ELR (cell line): ENCODE data around the gene GOLPH3.
"Not testable (repeated sequence)": the region's sequence is repeated elsewhere in the genome, so short reads cannot be mapped to it uniquely, and the experiment has no call there.

ENCODE experiments used
- DNase-seq: peaks from one replicate; pipeline ENCODE4 v3.0.0-alpha.2; 2015; ENCODE audit warnings: low read depth

Gene GOLPH3

DNA sequence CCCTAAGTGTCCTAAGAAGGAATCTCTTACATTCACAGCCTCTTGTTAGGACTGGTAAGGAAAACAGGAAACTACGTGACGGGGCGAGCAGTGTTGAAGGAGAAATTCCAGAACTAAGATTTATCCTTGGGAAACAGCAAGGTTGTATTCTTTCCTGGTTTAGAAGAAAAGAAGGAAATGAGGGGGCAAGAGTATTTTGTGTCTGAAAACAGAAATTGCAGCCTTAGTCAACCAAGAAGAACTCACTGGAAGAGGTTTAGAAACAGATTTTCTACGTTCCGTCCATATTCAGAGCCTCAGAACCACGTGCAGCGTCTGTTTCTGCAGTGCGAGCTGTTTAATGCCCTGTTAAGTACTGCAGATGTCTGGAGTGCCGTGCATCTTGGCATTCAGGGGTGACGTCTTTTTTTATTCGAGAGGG, 75.2 kb downstream of the GOLPH3 start:
- no peak for DNase-seq

DNA sequence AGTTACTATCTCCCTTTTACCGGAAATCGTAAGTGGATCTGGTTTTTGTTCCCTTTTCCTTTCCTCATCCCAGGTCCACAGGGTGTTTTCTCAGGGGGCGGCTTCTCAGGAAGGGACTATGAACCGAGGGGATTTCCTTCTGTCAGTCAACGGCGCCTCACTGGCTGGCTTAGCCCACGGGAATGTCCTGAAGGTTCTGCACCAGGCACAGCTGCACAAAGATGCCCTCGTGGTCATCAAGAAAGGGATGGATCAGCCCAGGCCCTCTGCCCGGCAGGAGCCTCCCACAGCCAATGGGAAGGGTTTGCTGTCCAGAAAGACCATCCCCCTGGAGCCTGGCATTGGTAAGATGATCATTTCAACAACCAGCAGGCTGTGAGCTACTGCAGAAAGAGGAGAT, 75.8 kb downstream of the GOLPH3 start:
- no peak for DNase-seq

DNA sequence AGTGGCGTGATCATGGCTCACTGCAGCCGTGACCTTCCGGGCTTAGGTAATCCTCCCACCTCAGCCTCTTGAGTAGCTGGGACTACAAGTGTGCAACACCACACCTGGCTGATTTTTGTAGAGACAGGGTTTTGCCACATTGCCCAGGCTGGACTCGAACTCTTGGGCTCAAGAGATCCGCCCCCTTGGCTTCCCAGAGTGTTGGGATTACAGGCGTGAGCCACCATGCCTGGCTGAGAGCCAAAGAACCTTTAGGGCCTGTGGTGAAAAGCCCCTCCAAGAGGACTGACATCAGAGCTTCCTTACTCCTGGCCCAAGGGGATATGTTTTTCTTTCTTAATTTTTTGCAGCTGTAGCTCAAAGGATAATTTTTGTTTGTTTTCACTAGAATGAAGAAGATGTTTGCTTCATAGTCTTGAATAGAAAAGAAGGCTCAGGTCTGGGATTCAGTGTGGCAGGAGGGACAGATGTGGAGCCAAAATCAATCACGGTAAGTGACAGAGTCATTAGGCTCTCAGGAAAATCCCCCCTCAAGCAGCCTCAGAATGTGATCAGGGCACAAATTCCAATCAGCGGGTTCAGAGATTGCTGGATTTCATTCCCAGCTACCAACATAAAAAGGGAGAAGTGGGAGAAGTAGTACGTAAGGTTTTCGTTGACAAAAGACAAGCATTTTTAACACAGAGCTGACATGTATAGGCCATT, 77.1 kb downstream of the GOLPH3 start:
- DNase-seq = no peak

DNA sequence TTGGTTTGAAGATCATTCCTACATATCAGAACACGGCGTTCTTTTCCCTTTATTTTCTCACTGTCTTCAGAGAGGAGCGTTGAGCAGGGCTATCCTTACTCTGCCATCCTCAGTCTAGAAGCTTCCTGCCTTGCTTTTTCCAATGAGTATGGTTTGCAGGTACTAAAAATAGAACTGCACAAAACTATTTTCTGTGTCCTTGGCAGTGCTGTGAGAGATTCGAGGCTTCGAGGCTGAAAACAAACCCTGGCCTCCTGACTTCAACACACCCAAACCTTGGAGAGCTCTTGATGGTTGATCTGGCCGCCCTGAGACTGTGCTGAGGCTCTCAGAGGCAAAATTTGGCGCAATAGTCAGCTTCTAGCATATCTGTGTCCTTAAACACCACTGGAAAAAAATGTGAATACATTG, 78.9 kb downstream of the GOLPH3 start:
- DNase-seq = no peak

GRCh38 chr5:32094691-32095090, 79.4 kb downstream of the GOLPH3 start:
- DNase-seq = no peak

DNA sequence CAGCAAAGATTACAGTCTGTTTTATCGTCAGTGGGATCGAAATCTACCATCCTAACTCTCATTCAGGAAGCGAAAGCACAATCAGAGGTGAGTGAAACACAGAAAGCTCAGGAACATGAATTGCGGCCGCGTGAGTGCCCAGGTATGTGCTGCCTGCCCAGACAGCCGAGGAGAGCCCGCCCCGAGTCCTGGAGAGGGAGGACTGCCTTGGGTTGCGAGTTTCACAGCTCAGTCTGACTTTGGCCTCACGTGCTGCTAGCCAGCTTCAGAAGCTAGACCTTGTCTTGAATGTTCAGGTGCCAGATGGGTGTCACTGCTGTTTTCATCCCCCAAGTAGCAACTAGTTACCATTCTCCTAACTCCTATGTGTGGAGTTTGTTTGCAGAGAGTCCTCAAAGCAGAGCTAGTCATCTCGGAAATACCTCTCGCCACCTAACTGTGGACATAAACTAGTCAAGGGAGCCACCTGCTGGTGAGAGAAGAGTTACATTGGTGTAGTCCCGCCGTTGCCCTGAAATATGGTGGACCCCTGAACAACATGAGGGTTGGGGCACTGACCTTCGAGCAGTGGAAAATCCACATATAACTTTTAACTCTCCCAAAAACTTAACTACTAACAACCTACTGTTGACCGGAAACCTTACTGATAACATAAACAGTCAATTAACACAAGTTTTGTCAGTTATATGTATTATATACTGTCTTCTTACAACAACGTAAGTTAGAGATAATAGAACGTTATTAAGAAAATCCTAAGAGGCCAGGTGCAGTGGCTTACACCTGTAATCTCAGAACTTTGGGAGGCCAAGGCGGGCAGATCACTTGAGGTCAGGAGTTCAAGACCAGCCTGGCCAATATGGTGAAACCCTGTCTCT, 80.9 kb downstream of the GOLPH3 start:
- DNase-seq = peak; percentile 86

DNA sequence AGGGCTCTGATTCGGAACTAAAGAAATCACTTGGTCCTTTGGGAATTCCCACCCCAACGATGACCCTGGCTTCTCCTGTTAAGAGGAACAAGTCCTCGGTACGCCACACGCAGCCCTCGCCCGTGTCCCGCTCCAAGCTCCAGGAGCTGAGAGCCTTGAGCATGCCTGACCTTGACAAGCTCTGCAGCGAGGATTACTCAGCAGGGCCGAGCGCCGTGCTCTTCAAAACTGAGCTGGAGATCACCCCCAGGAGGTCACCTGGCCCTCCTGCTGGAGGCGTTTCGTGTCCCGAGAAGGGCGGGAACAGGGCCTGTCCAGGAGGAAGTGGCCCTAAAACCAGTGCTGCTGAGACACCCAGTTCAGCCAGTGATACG, 83.4 kb downstream of the GOLPH3 start:
- no peak for DNase-seq

- no peak for DNase-seq
Measured at GRCh38 chr5:32090026-32090754, 83.9 kb downstream of the GOLPH3 start.

GRCh38 chr5:32089146-32090000, 84.7 kb downstream of the GOLPH3 start:
- DNase-seq = no peak

DNA sequence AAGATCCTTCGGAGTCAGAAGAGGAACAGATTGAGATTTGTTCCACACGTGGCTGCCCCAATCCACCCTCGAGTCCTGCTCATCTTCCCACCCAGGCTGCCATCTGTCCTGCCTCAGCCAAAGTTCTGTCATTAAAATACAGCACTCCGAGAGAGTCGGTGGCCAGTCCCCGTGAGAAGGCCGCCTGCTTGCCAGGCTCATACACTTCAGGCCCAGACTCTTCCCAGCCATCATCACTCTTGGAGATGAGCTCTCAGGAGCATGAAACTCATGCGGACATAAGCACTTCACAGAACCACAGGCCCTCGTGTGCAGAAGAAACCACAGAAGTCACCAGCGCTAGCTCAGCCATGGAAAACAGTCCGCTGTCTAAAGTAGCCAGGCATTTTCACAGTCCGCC, 85.9 kb downstream of the GOLPH3 start:
- no peak for DNase-seq

DNA sequence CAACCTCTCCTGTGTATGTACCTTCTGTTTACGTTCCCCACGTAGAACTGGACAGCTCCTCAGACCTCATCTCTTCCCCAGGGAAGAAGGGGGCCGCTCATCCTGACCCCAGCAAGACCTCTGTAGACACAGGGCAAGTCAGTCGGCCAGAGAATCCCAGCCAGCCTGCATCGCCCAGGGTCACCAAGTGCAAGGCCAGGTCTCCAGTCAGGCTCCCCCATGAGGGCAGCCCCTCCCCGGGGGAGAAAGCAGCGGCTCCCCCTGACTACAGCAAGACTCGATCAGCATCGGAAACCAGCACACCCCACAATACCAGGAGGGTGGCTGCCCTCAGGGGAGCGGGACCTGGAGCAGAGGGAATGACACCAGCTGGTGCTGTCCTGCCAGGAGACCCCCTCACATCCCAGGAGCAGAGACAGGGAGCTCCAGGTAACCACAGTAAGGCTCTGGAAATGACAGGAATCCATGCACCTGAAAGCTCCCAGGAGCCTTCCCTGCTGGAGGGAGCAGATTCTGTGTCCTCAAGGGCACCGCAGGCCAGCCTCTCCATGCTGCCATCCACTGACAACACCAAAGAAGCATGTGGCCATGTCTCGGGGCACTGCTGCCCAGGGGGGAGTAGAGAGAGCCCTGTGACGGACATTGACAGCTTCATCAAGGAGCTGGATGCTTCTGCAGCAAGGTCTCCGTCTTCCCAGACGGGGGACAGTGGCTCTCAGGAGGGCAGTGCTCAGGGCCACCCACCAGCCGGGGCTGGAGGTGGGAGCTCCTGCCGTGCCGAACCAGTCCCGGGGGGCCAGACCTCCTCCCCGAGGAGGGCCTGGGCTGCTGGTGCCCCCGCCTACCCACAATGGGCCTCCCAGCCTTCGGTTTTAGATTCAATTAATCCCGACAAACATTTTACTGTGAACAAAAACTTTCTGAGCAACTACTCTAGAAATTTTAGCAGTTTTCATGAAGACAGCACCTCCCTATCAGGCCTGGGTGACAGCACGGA, 86.7 kb downstream of the GOLPH3 start:
- no peak for DNase-seq

GRCh38 chr5:32083981-32084430, 90.1 kb downstream of the GOLPH3 start:
- DNase-seq = no peak

DNA sequence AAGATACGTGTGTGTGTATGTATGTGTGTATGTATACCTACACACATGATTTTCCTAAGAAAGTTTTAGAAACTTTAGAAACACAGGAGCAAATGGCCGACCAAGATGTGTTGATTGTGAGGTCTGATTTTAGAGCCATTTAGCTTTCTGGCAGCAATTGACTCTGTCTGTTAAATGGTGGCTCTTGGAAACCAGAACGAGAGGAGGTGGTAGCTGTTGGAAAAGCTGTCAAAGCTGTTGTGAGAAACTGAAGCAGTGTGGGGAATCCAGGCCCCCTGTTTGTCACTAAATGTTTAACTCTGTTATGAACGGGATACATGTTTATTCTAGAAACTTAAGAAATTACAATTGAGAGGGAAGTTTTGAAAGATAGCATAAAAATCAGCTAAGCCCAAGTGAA, 91.4 kb downstream of the GOLPH3 start:
- DNase-seq = no peak

- not testable (repeated sequence) for DNase-seq
Measured at GRCh38 chr5:32080565-32080964, 93.6 kb downstream of the GOLPH3 start.

- not testable (repeated sequence) for DNase-seq
Measured at GRCh38 chr5:32078855-32079254, 95.3 kb downstream of the GOLPH3 start.

- DNase-seq = peak; percentile 72
Measured at GRCh38 chr5:32076699-32077695, 97.1 kb downstream of the GOLPH3 start.
